Tibial nerve (tissue), 4 donors: ENCODE measurements around the gene ANKRD27. TPM values are rescaled to one million over a fixed set of nuclear protein-coding genes. Genes with fewer than 3 reads are reported as not detected.

Experiments used
- DNase-seq, 2 donors: peaks; one replicate each; pipeline ENCODE4 v3.0.0-alpha.2; 2019; ENCODE audit warnings: low spot score in 2 of 2
- H3K27ac ChIP-seq, 4 donors: fragments of 200-600 bp; sonication (generic) in 3 of 4; one replicate each; pipeline ENCODE4 v1.5.1; 2017 to 2019; ENCODE audit warnings: mild to moderate bottlenecking in 1 of 4
- H3K27me3 ChIP-seq, 2 donors: fragments of 200-600 bp; sonication (generic) in 1 of 2; one replicate each; pipeline versions ENCODE4 v1.5.1 to v1.6.0; 2017 to 2019
- H3K36me3 ChIP-seq, 3 donors: fragments of 200-600 bp; sonication (generic); one replicate each; pipeline ENCODE4 v1.5.1; 2018 to 2019
- H3K4me1 ChIP-seq, 4 donors: fragments of 200-600 bp; sonication (generic) in 3 of 4; one replicate each; pipeline ENCODE4 v1.5.1; 2017 to 2019
- H3K4me3 ChIP-seq, 4 donors: fragments of 200-600 bp; sonication (generic) in 3 of 4; one replicate each; pipeline ENCODE4 v1.5.1; 2017 to 2019; ENCODE audit warnings: mild to moderate bottlenecking in 1 of 4, moderate library complexity in 1 of 4
- H3K9me3 ChIP-seq, 4 donors: fragments of 200-600 bp; sonication (generic) in 3 of 4; one replicate each; pipeline ENCODE4 v1.5.1; 2017 to 2019
- EP300 ChIP-seq, 2 donors: sonication (generic); formaldehyde crosslinking; IDR thresholded peaks; one replicate each; pipeline ENCODE4 v1.6.1; 2017; ENCODE audit warnings: antibody characterized with exemption in 2 of 2, mild to moderate bottlenecking in 1 of 2
- POLR2A ChIP-seq, 2 donors: fragments of 450-650 bp; IDR thresholded peaks; one replicate each; pipeline ENCODE4 v1.6.1; 2017; ENCODE audit warnings: antibody characterized with exemption in 2 of 2, mild to moderate bottlenecking in 2 of 2, moderate library complexity in 2 of 2
- WGBS, 2 donors: methylation state at CpG; one replicate each; pipeline ENCODE4 v1.1.5; 2018; 5-methylcytosine and 5-hydroxymethylcytosine counted together
- total RNA-seq, 4 donors: library from RNA; depleted of rRNA; stranded (reverse); fragments of >200 nt; gene quantifications; one replicate each; pipeline ENCODE4 v1.1.0, GENCODE V29; 2016
- TF ChIP-seq, protein P1 (sequence below), 5 experiments: fragments of 200-600 bp in 3 of 5; fragments of 450-650 bp in 2 of 5; sonication (generic) in 3 of 5; IDR thresholded peaks; one replicate each; pipeline ENCODE4 v1.5.1; 2016 to 2019; ENCODE audit warnings: antibody characterized with exemption in 5 of 5, mild to moderate bottlenecking in 3 of 5, moderate library complexity in 2 of 5

The ANKRD27 gene
- total RNA-seq, 4 donors from 2014 or later: 13.7 to 28.6 (median 23.5) TPM

DNA sequence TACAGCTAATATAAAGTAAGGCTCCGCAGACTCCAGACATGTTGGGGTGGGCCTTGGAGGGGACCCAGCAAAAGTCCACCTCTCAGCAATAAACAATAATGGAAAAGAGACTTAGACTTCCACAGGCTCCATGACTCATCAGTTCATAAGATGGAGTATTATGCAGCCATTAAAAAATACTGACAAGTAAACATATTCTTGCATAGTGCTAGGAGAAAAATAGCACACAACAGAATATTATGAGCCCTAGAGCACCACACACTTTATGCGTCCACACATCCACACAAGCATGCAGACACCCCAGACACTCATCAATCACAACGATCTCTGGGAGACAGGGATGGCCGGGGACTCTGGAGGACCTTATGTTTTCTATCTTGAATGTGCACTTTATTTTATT, 48.0 kb downstream of the ANKRD27 start:
- H3K9me3 ChIP-seq: no peaks in the 10 kb centered on the region
- TF ChIP-seq EP300 (IDR thresholded peaks at IDR 0.05) (no peak), POLR2A (IDR thresholded peaks at IDR 0.05) (no peak)
- TF ChIP-seq, protein P1, sequence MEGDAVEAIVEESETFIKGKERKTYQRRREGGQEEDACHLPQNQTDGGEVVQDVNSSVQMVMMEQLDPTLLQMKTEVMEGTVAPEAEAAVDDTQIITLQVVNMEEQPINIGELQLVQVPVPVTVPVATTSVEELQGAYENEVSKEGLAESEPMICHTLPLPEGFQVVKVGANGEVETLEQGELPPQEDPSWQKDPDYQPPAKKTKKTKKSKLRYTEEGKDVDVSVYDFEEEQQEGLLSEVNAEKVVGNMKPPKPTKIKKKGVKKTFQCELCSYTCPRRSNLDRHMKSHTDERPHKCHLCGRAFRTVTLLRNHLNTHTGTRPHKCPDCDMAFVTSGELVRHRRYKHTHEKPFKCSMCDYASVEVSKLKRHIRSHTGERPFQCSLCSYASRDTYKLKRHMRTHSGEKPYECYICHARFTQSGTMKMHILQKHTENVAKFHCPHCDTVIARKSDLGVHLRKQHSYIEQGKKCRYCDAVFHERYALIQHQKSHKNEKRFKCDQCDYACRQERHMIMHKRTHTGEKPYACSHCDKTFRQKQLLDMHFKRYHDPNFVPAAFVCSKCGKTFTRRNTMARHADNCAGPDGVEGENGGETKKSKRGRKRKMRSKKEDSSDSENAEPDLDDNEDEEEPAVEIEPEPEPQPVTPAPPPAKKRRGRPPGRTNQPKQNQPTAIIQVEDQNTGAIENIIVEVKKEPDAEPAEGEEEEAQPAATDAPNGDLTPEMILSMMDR (IDR thresholded peaks at IDR 0.05): no peak

DNA sequence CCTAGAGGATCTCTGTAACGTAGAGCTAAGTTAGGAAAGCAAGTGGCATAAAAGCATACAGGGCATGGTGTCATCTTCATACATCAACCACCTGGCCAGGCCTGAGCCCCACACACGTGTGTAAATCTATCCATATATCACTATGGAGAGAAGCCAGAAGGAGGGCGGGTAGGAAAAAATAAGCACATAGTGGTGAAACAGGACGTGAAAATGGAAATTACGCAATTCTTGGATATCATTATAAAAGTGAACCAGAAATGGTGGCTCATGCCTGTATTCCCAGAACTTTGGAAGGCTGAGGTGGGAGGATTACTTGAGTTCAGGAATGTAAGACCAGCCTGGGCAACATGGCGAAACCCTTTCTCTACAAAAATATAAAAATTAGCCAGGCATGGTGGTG, 50.6 kb downstream of the ANKRD27 start:
- no peak for DNase-seq
- 87 to 89% methylated on average over 6 of the region's 6 CpGs for WGBS, 2 donors
- H3K4me3 ChIP-seq: no peak overlapping the region
- H3K36me3 ChIP-seq: peaks cover 0 to 99% (median 0%) of the 10 kb centered on the region in 3 donors
- H3K9me3 ChIP-seq: no peaks in the 10 kb centered on the region
- H3K27ac ChIP-seq: no peak overlapping the region
- no peaks in the 10 kb centered on the region for H3K27me3 ChIP-seq
- TF ChIP-seq, protein P1 (IDR thresholded peaks at IDR 0.05): no peak
- TF ChIP-seq EP300 (IDR thresholded peaks at IDR 0.05): no peak
- no peaks in the 10 kb centered on the region for H3K4me1 ChIP-seq

More for the DNA sequence above, 48.0 kb downstream of the ANKRD27 start:
- H3K36me3 ChIP-seq: peaks cover 0 to 99% (median 8%) of the 10 kb centered on the region in 3 donors
- H3K4me1 ChIP-seq: no peaks in the 10 kb centered on the region
- H3K27me3 ChIP-seq: no peaks in the 10 kb centered on the region
- H3K4me3 ChIP-seq: no peak overlapping the region
- no peak overlapping the region for H3K27ac ChIP-seq
- 94 to 98% methylated on average over 4 of the region's 4 CpGs for WGBS, 2 donors
- no peak for DNase-seq

DNA sequence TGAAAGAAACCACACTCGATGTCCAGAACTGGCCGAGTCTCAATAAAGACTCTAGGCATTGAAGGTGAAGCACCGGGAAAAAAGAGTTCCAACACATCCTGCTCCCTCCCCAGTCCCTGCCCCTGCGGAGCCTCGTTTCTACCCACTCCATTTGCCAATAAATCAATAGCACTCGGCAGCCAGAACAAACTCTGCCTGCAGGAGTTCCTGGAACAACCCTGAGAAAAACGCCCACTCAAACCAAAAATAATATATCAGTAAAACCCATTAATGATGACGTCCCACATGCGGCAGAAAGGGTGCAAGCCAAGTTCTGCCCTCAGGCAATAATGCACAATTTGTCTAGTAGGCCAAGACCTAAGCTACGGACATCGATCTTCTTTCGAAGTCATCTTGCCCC, 53.0 kb downstream of the ANKRD27 start:
- Histone ChIP-seq H3K9me3 (no peaks in the 10 kb centered on the region), H3K4me1 (no peaks in the 10 kb centered on the region), H3K36me3 (peaks cover 0 to 99% (median 0%) of the 10 kb centered on the region in 3 donors), H3K27me3 (no peaks in the 10 kb centered on the region), H3K4me3 (no peak overlapping the region), H3K27ac (no peak overlapping the region)
- WGBS, 2 donors: 69 to 70% methylated on average over 12 of the region's 12 CpGs
- DNase-seq: no peak
- TF ChIP-seq POLR2A (IDR thresholded peaks at IDR 0.05): no peak
- no peak for TF ChIP-seq EP300 (IDR thresholded peaks at IDR 0.05)
- TF ChIP-seq, protein P1 (IDR thresholded peaks at IDR 0.05): no peak

DNA sequence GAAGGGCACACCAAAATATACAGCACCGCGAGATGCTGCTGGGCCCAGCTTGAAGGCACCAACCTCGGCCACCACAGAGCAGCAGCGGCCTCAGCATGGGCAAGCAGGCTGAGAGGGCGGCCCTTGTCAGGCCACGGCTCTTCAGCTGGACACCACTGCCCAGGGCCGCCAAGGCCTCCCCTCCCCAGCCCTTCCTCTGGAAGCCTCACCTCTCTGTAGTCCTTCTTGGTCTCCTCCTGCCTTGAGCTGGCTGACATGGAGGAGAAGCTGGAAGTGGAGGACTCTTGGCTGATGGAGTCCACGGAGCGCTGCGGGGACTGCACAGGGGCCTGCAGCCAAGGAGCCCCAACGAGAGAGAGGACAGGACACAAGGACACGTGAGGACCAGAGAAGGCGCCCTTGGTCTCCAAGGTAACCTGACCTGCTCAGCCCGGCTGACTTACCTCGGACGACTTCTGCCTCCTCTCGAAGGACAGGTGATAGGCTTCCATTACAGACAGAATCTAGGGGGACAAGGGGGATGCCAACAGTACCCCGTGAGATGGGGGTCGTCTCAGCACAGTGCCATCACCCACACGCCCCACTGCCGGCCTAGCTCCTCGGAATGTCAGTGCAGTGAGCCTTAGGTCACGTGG, 55.8 kb downstream of the ANKRD27 start:
- H3K4me3 ChIP-seq: no peak overlapping the region
- DNase-seq: no peak
- 95% methylated on average over 20 to 23 of the region's 23 CpGs for WGBS, 2 donors
- H3K27ac ChIP-seq: no peak overlapping the region
- H3K9me3 ChIP-seq: no peaks in the 10 kb centered on the region
- H3K36me3 ChIP-seq: peaks cover 0 to 99% (median 18%) of the 10 kb centered on the region in 3 donors
- no peaks in the 10 kb centered on the region for H3K27me3 ChIP-seq
- H3K4me1 ChIP-seq: no peaks in the 10 kb centered on the region
- TF ChIP-seq, protein P1 (IDR thresholded peaks at IDR 0.05): no peak
- TF ChIP-seq EP300 (IDR thresholded peaks at IDR 0.05): no peak
- TF ChIP-seq POLR2A (IDR thresholded peaks at IDR 0.05): no peak

DNA sequence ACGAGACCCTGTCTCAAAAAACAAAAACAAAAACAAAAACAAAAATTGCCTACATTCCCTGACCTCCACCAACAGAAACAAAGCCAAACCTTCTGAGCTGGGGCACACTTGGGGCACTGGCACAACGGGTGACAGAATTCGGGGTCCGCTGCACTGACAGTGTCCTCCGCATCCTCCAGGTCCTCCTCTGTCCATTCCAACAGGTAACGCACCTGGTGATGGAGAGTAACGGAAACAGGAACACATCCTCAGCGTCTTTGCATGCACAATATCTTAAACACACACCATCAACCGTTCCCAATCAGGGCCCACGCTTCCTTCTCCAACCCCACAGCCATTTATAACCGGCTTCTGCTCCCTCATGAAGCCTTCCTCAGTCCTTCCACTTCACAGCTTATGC, 59.4 kb downstream of the ANKRD27 start:
- no peak overlapping the region for H3K27ac ChIP-seq
- TF ChIP-seq, protein P1 (IDR thresholded peaks at IDR 0.05): no peak
- no peak for TF ChIP-seq EP300 (IDR thresholded peaks at IDR 0.05)
- no peak for TF ChIP-seq POLR2A (IDR thresholded peaks at IDR 0.05)
- DNase-seq: no peak
- H3K4me3 ChIP-seq: no peak overlapping the region
- peaks cover 0 to 13% (median 0%) of the 10 kb centered on the region in 4 donors for H3K9me3 ChIP-seq
- H3K4me1 ChIP-seq: no peaks in the 10 kb centered on the region
- peaks cover 0 to 100% (median 23%) of the 10 kb centered on the region in 3 donors for H3K36me3 ChIP-seq
- H3K27me3 ChIP-seq: no peaks in the 10 kb centered on the region
- 88 to 89% methylated on average over 11 of the region's 11 CpGs for WGBS, 2 donors
